K562 (cell line): Measurements from ENCODE around the gene CNOT1. TPM values are rescaled to one million over a fixed set of nuclear protein-coding genes. Genes with fewer than 3 reads are reported as not detected.

Experiments
- ATAC-seq: fragments of 200-7000 bp; cut with Tn5 transposase; 3 replicates; pipeline ENCODE4 v1.9.1; 2020; ENCODE audit warnings: moderate library complexity
- BruUV-seq: library from RNA; stranded (reverse); fragments of 400-500 nt; replicated peaks from 2 replicates; lab custom pipeline; 2021; lab: Mats Ljungman, UMichigan
- CTCF ChIA-PET: fragments of 300-600 bp; formaldehyde crosslinking; extraction: SDS; loops from one replicate; lab custom pipeline; 2021; ENCODE audit warnings: low intra/inter-chr PET ratio; lab: Yijun Ruan, JAX
- POLR2A ChIA-PET: fragments of 300-600, 350-650 bp; sonication (Branson Sonifier 250); formaldehyde crosslinking; extraction: SDS; loops from one replicate; lab custom pipeline; 2021; ENCODE audit warnings: antibody characterized with exemption, inconsistent platforms; lab: Yijun Ruan, JAX
- DNase-seq, 4 experiments: peaks; one replicate each; pipeline versions ENCODE4 v3.0.0 to v3.0.0-alpha.2; 2011 to 2018; ENCODE audit warnings: low spot score in 3 of 4, mixed read lengths in 3 of 4; ENCODE audit errors: extremely low read depth in 1 of 4
- FAIRE-seq: peaks from 2 replicates; lab custom pipeline; 2011; peaks lifted over from hg19 to GRCh38; lab: Jason Lieb, UNC
- H2AFZ ChIP-seq: 2 replicates; pipeline ENCODE4 v1.6.0; 2011; ENCODE audit warnings: low read depth, low read length, control low read depth, inconsistent platforms
- H3K27ac ChIP-seq: fragments of 200-600 bp; 3 replicates; pipeline ENCODE4 v1.8.0; 2011; ENCODE audit warnings: low read depth, mild to moderate bottlenecking, control low read depth, inconsistent platforms, low read length, moderate library complexity, mixed read lengths; ENCODE audit errors: extremely low read depth
- H3K27me3 ChIP-seq, 2 experiments: fragments of 300-600 bp in 1 of 2; 2 replicates in 1 of 2; 3 replicates in 1 of 2; pipeline versions ENCODE4 v1.6.0 to v1.8.0; 2011; ENCODE audit warnings: inconsistent platforms in 2 of 2, low read length in 2 of 2, mild to moderate bottlenecking in 1 of 2, mixed read lengths in 1 of 2, moderate library complexity in 1 of 2; ENCODE audit not compliant: control insufficient read depth in 2 of 2, insufficient read depth in 2 of 2
- H3K36me3 ChIP-seq: fragments of 300-600 bp; 3 replicates; pipeline ENCODE4 v1.8.0; 2011; ENCODE audit warnings: mild to moderate bottlenecking, low read length, inconsistent platforms; ENCODE audit not compliant: control insufficient read depth, insufficient read depth
- H3K4me1 ChIP-seq, 2 experiments: fragments of 200-600 bp in 1 of 2; replicated peaks in 1 of 2; 2 replicates in 1 of 2; 3 replicates in 1 of 2; pipeline versions ENCODE4 v1.5.1 to v1.8.0; 2011; ENCODE audit warnings: inconsistent platforms in 2 of 2, low read length in 2 of 2, mild to moderate bottlenecking in 1 of 2, mixed read lengths in 1 of 2, moderate library complexity in 1 of 2; ENCODE audit not compliant: control insufficient read depth in 2 of 2, insufficient read depth in 2 of 2
- H3K4me2 ChIP-seq: 2 replicates; pipeline ENCODE4 v1.6.1; 2011; ENCODE audit warnings: low read length, control low read depth, inconsistent platforms, mixed read lengths; ENCODE audit not compliant: insufficient read depth
- H3K4me3 ChIP-seq: fragments of 200-600 bp; sonication (generic), shearing (Covaris generic); 2 replicates; pipeline ENCODE4 v1.5.1; 2016; ENCODE audit warnings: control low read depth, inconsistent platforms
- H3K79me2 ChIP-seq: fragments of 200-600 bp; 3 replicates; pipeline ENCODE4 v1.8.0; 2011; ENCODE audit warnings: low read length, inconsistent platforms; ENCODE audit not compliant: control insufficient read depth, insufficient read depth
- H3K9ac ChIP-seq, 2 experiments: 2 replicates each; pipeline versions ENCODE4 v1.6.0 to v1.6.1; 2011; ENCODE audit warnings: low read depth in 2 of 2, low read length in 2 of 2, control low read depth in 1 of 2, inconsistent platforms in 1 of 2, mild to moderate bottlenecking in 1 of 2, mixed read lengths in 1 of 2; ENCODE audit not compliant: insufficient read depth in 1 of 2
- H3K9me1 ChIP-seq: one replicate; pipeline ENCODE4 v1.6.0; 2011; ENCODE audit warnings: inconsistent platforms, mild to moderate bottlenecking, low read length, moderate library complexity; ENCODE audit not compliant: control insufficient read depth, insufficient read depth
- H3K9me3 ChIP-seq: replicated peaks from 2 replicates; pipeline ENCODE4 v1.5.1; 2011; ENCODE audit warnings: low read depth, low read length, inconsistent platforms; ENCODE audit not compliant: control insufficient read depth, insufficient read depth
- H4K20me1 ChIP-seq: replicated peaks from 2 replicates; pipeline ENCODE4 v1.6.1; 2011; ENCODE audit warnings: low read length, inconsistent platforms, mixed read lengths; ENCODE audit not compliant: control insufficient read depth, insufficient read depth
- CBX3 ChIP-seq, 2 experiments: IDR thresholded peaks; 1 replicate in 1 of 2; 2 replicates in 1 of 2; pipeline ENCODE4 v1.6.1; 2012; ENCODE audit warnings: inconsistent platforms in 2 of 2, low read length in 2 of 2, borderline replicate concordance in 1 of 2, control low read depth in 1 of 2
- ETV1 ChIP-seq: fragments of 450-650 bp; conservative IDR thresholded peaks from 2 replicates; pipeline ENCODE4 v1.6.1; 2016; ENCODE audit warnings: missing genetic modification characterization, control low read depth, low read depth, missing compliant biosample characterization
- KDM2B ChIP-seq: fragments of 250-450 bp; sonication (Bioruptor Pico); IDR thresholded peaks from 2 replicates; pipeline ENCODE4 v1.8.0; 2021; ENCODE audit warnings: mild to moderate bottlenecking, moderate library complexity
- LARP7 ChIP-seq: fragments of 450-650 bp; IDR thresholded peaks from 2 replicates; pipeline ENCODE4 v1.6.1; 2016
- LCOR ChIP-seq: sonication (generic); formaldehyde crosslinking; IDR thresholded peaks from 2 replicates; pipeline ENCODE4 v1.8.0; 2022; ENCODE audit warnings: mild to moderate bottlenecking, missing genetic modification reagents
- MTA2 ChIP-seq: fragments of 450-650 bp; IDR thresholded peaks from 2 replicates; pipeline ENCODE4 v1.6.1; 2016; ENCODE audit warnings: low read depth
- MXI1 ChIP-seq: IDR thresholded peaks from 2 replicates; pipeline ENCODE4 v1.6.1; 2011; ENCODE audit warnings: low read depth, mild to moderate bottlenecking, improper control_type of control experiment, low read length
- NR2F6 ChIP-seq: fragments of 450-650 bp; formaldehyde crosslinking; IDR thresholded peaks from 2 replicates; pipeline ENCODE4 v1.4.0; 2020; ENCODE audit warnings: mild to moderate bottlenecking
- POLR2AphosphoS5 ChIP-seq: IDR thresholded peaks from 2 replicates; pipeline ENCODE4 v1.6.1; 2011; ENCODE audit warnings: mild to moderate bottlenecking, low read depth, low read length, moderate library complexity; ENCODE audit not compliant: control insufficient read depth, insufficient read depth
- ZNF121 ChIP-seq: sonication (generic); formaldehyde crosslinking; conservative IDR thresholded peaks from 2 replicates; pipeline ENCODE4 v1.8.0; 2022; ENCODE audit warnings: missing genetic modification reagents
- WGBS: fragments of 100-300 bp; shearing (Covaris generic); methylation state at CpG from one replicate; pipeline ENCODE4 v1.1.6; 2016; ENCODE audit warnings: low coverage, mixed read lengths; ENCODE audit not compliant: insufficient coverage; ENCODE audit errors: missing lambda C conversion rate; 5-methylcytosine and 5-hydroxymethylcytosine counted together
- in situ Hi-C: fragments of 300-500 bp; cut with MboI; formaldehyde crosslinking; loops from 4 replicates; pipeline ENCODE4 v1.15.0; 2018; ENCODE audit warnings: inconsistent platforms, mixed read lengths
- intact Hi-C: fragments of 100-400 bp; cut with micrococcal nuclease; formaldehyde crosslinking; loops from 2 replicates; pipeline ENCODE4 v1.14.2; 2022
- polyA plus RNA-seq, 8 experiments: library from polyadenylated mRNA; depleted of rRNA in 4 of 8; stranded (reverse) in 5 of 8; unstranded in 3 of 8; fragments of >200 nt; fragmentation: Nextera tagmentation in 2 of 8; fragmentation: Illumina TruSeq in 1 of 8; extraction: Ambion mirVana in 2 of 8; extraction: Trizol in 1 of 8; gene quantifications; 2 replicates each; pipeline versions ENCODE4 v1.2.1 to v1.2.3, GENCODE V29; 2011 to 2014; ENCODE audit warnings: inconsistent platforms in 1 of 8, missing spikeins in 1 of 8
- total RNA-seq, 7 experiments: library from RNA; depleted of rRNA in 6 of 7; stranded (reverse); fragments of >200 nt in 6 of 7; fragmentation: Illumina TruSeq in 2 of 7; extraction: Trizol in 2 of 7; gene quantifications; 2 replicates each; pipeline versions ENCODE4 v1.2.1 to v1.2.3, GENCODE V29; 2011 to 2021; ENCODE audit warnings: low replicate concordance in 1 of 7
- TF ChIP-seq, protein P1 (sequence below): fragments of 250-450 bp; sonication (Bioruptor Pico); IDR thresholded peaks from 2 replicates; pipeline ENCODE4 v1.9.0; 2021; ENCODE audit warnings: mild to moderate bottlenecking, inconsistent platforms
- TF ChIP-seq, protein P2 (sequence below): fragments of 250-450 bp; sonication (Bioruptor Pico); IDR thresholded peaks from 2 replicates; pipeline ENCODE4 v1.5.0; 2021

Gene CNOT1
- total and polyA plus RNA-seq, 9 of the 15 experiments (the other 6 are each of a cell fraction or from before 2014, with no cell fraction given): 110 to 270 (median 220) TPM

DNA sequence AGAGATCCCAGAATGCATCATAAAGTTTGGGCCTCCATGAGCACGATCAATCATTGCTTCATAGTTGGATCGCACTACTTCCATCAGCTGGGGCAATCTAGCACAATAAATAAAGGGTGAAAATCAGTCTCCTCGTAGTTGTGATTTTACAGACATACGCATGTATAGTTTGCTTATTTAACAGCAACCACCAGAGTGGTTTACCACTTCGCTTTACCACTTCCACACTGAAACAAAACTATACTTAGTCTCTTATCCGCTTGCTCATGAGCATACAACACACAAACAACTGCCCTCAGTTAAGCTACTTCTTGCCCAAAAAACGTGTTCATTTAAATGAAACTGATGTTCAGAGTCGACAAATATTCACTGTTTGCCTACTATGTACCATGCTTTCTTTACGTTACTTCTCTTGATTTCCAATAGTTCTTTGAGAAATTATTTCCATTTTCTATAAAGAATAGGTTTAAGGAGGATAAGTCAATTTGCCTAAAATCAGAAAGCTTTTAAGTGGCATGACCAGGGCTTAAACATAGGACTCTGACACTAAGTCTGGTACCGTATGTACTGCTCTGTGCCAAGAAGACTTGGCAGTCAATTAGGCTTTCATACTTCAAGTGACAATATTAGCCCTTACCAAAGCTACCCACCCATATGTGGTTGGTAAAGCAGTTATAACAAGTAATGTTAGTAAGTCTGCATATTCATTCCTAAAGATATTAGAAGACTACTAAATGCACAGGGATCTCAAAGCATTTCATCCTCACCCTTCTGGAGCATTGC is 92.3 kb downstream of the CNOT1 start:
- ChIA-PET POLR2A (interaction anchor here (0.8 to 1.2 kb wide), 3 partner anchors 10 to 13 kb away, joined by 3 to 4 read pairs (median 3); no protein-coding TSS in a partner anchor), CTCF (no interaction called here)
- Histone ChIP-seq H3K4me1 (no peaks in the 10 kb centered on the region), H3K27ac (no peak overlapping the region), H2AFZ (no peak overlapping the region), H3K79me2 (no peaks in the 10 kb centered on the region), H3K4me3 (no peak overlapping the region), H4K20me1 (no peaks in the 10 kb centered on the region), H3K9ac (no peak overlapping the region), H3K4me2 (no peak overlapping the region), H3K9me1 (no peaks in the 10 kb centered on the region), H3K9me3 (no peaks in the 10 kb centered on the region), H3K36me3 (peaks cover 93% of the 10 kb centered on the region), H3K27me3 (no peaks in the 10 kb centered on the region)
- no peak for TF ChIP-seq CBX3 (IDR thresholded peaks at IDR 0.05; ENCODE audit: borderline replicate concordance in 1 of 2, low read length in 2 of 2)
- TF ChIP-seq ZNF121 (CRISPR knock-in tag): no peak
- TF ChIP-seq, protein P1, sequence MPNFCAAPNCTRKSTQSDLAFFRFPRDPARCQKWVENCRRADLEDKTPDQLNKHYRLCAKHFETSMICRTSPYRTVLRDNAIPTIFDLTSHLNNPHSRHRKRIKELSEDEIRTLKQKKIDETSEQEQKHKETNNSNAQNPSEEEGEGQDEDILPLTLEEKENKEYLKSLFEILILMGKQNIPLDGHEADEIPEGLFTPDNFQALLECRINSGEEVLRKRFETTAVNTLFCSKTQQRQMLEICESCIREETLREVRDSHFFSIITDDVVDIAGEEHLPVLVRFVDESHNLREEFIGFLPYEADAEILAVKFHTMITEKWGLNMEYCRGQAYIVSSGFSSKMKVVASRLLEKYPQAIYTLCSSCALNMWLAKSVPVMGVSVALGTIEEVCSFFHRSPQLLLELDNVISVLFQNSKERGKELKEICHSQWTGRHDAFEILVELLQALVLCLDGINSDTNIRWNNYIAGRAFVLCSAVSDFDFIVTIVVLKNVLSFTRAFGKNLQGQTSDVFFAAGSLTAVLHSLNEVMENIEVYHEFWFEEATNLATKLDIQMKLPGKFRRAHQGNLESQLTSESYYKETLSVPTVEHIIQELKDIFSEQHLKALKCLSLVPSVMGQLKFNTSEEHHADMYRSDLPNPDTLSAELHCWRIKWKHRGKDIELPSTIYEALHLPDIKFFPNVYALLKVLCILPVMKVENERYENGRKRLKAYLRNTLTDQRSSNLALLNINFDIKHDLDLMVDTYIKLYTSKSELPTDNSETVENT (CRISPR knock-in tag): no peak
- TF ChIP-seq MTA2: no peak
- no peak for TF ChIP-seq NR2F6 (CRISPR knock-in tag)
- TF ChIP-seq, protein P2, sequence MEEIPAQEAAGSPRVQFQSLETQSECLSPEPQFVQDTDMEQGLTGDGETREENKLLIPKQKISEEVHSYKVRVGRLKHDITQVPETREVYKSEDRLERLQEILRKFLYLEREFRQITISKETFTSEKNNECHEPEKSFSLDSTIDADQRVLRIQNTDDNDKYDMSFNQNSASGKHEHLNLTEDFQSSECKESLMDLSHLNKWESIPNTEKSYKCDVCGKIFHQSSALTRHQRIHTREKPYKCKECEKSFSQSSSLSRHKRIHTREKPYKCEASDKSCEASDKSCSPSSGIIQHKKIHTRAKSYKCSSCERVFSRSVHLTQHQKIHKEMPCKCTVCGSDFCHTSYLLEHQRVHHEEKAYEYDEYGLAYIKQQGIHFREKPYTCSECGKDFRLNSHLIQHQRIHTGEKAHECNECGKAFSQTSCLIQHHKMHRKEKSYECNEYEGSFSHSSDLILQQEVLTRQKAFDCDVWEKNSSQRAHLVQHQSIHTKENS (CRISPR knock-in tag): no peak
- TF ChIP-seq LCOR (CRISPR knock-in tag): no peak
- no peak for TF ChIP-seq KDM2B (CRISPR knock-in tag)
- no peak for TF ChIP-seq LARP7
- TF ChIP-seq POLR2AphosphoS5: no peak
- TF ChIP-seq MXI1: no peak
- TF ChIP-seq ETV1: no peak
- ATAC-seq: no peak
- in situ Hi-C loops (no loop called here), intact Hi-C loops (no loop called here)
- DNase-seq: no peak
- no TSS peak for BruUV-seq
- no peak for FAIRE-seq
- 89% methylated on average over 10 of the region's 10 CpGs for WGBS
